Urothelium cell line (cell line): Measurements from ENCODE around the gene PCDH9.
"Not testable (repeated sequence)": the region's sequence is repeated elsewhere in the genome, so short reads cannot be mapped to it uniquely, and the experiment has no call there.

Experiments
- DNase-seq: peaks from one replicate; pipeline ENCODE4 v3.0.0; 2011; ENCODE audit warnings: low spot score, mixed read lengths
- FAIRE-seq: peaks from 2 replicates; lab custom pipeline; 2011; peaks lifted over from hg19 to GRCh38; lab: Jason Lieb, UNC

The PCDH9 gene

GRCh38 chr13:66627512-66627911 is 602.6 kb downstream of the PCDH9 start:
- DNase-seq (no peak), FAIRE-seq (no peak)

DNA sequence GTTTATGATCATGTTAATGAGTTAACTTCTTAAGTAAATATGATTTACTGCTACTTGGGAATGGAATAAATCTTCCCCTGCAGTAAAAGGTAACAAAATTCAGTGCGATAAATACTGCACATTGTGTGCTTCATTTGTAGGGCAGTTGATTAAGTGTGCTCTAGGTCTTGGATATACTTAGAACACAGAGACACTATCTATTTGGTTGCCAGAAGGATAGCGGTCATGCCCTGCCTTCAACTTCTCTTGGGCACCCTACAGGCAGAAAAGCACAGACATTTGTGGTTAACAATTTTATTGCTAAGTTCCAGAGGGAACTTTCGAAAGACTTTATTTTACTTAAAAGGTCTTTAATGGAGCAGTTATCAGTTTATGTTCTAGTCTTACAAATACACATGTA is 605.8 kb downstream of the PCDH9 start:
- DNase-seq (no peak), FAIRE-seq (no peak)

GRCh38 chr13:66623129-66623820 is 606.9 kb downstream of the PCDH9 start:
- no peak for FAIRE-seq
- no peak for DNase-seq

DNA sequence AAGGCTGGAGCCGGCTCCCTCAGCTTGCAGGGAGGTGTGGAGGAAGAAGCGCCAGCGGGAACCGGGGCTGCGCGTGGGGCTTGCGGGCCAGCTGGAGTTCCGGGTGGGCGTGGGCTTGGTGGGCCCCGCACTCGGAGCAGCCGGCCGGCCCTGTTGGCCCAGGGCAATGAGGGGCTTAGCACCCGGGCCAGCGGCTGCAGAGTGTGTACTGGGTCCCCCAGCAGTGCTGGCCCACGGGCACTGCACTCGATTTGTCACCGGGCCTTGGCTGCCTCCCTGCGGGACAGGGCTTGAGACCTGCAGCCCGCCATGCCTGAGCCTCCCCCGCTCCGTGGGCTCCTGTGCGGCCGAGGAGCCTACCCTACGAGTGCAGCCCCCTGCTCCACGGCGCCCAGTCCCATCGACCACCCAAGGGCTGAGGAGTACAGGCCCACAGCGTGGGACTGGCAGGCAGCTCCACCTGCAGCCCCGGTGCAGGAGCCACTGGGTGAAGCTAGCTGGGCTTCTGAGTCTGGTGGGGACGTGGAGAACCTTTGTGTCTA is 608.2 kb downstream of the PCDH9 start:
- FAIRE-seq, DNase-seq: not testable (repeated sequence)

- no peak for FAIRE-seq
- peak; percentile 8 for DNase-seq
Observed at GRCh38 chr13:66618702-66619101, 611.4 kb downstream of the PCDH9 start.

DNA sequence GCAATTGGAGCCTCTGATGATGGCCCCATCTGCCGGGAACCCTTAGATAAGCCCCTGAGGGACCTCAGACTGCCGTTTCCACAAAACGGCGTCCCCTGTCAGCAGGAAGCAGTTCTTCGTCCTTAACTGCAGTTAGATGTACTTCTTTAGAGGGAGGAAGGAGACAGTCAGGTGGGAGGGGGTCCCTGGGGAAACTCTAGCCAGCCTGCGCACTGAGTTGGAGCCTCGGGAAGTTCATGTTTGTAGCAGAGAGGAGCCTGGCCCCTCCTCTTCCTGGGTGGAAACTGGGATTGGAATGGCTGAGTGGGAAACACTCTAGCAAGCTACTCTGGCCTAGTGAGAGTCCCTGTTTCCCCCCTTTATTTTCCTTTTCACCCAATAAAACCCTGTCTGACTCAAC is 612.4 kb downstream of the PCDH9 start:
- no peak for DNase-seq
- no peak for FAIRE-seq

DNA sequence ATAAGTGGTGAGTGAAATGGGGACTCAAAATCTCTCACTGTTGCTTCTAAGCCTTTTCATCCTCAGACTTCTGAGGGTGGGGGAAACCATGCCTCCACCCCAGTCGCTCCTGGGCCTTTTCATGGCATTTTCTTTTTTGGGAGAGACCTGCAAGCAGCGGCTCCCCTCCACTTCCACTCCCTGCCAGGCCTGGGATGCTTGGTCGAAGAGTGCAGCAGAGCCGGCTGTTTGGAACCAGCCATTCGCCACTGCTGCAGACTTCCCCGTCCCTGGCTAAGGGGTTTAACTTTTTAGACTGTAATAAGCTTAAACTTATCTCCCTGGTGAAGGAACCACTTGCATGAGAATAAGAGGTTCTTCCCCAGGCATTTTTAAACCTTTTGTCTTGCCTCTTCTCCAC is 617.2 kb downstream of the PCDH9 start:
- no peak for FAIRE-seq
- no peak for DNase-seq

DNA sequence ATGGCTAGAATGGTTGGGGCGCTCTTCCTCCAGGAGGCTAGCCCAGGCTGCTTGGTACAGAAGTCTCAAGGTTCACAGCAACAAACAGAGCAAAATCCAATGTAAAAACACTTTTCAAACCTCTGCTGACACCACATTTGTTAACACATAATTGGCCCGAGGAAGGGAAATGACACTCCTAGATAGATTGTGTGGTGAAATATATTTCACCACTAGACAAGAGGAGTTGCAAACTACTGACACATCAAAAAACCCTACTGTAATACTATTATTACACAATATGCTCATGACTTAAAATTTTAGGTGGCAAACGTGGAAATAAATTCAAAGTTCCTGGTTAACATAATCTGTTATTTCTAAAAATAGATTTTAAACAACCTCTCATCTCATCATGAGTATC is 643.6 kb downstream of the PCDH9 start:
- no peak for FAIRE-seq
- no peak for DNase-seq

- DNase-seq: no peak
- FAIRE-seq: no peak
Observed at GRCh38 chr13:66585669-66586203, 644.4 kb downstream of the PCDH9 start.

DNA sequence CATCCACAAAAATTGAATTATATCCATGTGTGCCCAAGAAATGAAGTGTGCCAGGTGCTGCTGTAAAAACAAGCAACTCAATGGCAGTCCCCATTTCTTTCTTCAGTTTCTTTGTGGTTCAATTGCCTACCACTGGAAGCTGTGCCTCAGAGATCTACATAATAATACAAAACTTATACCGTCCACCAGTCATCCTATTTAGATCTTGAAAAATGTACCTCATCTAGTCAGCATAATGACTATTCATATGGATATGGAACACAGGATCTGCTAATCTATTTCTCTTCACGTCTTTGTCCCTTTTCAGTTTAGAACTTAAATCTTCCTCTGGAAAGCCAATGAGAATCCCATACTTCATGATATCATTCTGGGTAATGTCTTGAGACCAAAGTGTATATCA is 648.5 kb downstream of the PCDH9 start:
- DNase-seq (no peak), FAIRE-seq (no peak)

DNA sequence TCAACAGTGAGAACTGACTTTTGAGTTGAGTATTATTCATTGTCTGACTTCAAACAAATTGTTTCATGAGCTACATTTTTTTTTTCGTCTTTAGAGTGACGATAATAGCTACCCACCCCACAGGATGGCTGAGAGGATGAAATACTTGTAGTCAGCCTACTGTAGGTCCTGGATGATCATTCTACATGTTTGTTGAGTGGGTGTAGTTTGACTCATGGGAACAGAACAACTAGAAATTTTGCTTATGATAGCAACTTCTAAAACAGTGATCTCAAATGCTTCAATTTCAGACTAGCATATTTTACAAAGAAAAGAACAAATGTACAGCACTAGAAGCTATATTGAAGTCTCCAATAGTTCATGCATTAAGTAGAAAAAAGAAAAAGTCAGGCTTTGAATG is 651.8 kb downstream of the PCDH9 start:
- FAIRE-seq (no peak), DNase-seq (no peak)

DNA sequence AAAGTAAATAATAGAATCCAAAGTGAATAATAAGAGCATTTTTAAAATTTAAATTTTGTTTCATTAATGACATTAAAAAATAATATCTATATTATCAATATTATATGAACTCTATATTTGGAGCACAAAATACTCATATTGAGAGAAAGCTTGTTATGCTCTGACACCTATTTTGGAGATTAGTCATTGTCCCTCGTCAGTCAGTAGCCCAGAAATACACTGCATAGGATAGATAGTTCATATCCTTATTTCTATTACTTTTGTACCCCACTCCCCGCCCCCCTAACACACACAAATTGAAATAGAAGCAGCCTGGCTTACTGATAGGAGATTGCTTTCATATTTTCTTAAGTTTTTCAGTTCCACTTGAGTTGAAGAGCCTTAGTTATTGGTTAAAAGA is 652.8 kb downstream of the PCDH9 start:
- DNase-seq (no peak), FAIRE-seq (no peak)

DNA sequence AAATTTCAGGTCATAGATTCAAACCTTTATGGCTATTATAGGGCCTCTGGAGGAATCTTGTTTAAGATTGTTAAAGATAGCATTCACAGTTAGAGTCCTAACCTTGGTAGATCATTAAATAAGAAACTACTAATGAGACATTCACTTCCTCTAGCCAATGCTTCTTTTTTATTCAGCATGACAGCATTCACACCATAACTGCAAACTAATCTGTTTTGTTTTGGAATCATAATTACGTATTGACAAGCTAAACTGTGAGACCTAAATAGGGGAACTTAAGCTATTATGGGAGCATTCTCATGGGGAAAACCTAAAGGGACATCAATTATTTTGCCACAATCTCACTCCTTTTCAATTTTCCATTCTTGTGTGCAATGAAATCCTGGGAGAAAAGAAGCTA is 653.8 kb downstream of the PCDH9 start:
- no peak for DNase-seq
- FAIRE-seq: no peak

DNA sequence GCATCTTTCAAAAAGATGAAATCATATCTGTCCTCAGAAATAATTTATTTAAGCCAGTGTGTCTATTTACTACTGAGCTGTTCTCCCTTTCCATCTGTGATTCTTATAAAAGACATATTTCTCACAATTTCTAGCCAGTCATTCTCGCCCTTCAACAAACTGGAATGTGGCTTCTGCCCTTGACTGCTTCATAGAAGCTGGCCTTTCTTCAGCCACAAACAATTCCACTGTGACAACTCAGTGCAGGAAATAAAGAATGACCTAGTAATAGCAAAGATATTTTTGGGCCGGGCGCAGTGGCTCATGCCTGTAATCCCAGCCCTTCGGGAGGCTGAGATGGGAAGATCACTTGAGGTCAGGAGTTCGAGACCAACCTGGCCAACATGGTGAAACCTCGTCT is 655.5 kb downstream of the PCDH9 start:
- FAIRE-seq: no peak
- no peak for DNase-seq

- no peak for FAIRE-seq
- DNase-seq: no peak
Observed at GRCh38 chr13:66567899-66568612, 662.1 kb downstream of the PCDH9 start.

GRCh38 chr13:66565279-66565678 is 664.9 kb downstream of the PCDH9 start:
- DNase-seq (no peak), FAIRE-seq (no peak)

DNA sequence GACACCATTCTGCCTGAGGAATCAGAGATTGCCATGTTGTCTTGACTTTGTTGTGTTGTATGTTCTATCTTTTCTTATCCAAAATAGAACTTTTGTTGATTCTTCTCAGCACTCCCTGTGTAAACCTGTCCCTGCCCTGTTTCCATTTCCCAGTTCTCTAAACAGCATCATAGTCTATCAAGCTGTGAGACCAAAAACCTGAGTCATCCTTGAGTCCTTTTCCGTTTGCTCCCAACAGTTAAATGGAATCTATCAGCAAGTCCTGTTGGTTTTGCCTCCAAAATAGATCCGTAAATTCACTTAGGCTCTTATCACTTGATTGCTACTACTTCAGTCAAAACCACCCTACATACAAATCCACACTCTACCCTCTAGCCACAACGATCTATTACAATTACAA is 667.1 kb downstream of the PCDH9 start:
- no peak for FAIRE-seq
- no peak for DNase-seq

DNA sequence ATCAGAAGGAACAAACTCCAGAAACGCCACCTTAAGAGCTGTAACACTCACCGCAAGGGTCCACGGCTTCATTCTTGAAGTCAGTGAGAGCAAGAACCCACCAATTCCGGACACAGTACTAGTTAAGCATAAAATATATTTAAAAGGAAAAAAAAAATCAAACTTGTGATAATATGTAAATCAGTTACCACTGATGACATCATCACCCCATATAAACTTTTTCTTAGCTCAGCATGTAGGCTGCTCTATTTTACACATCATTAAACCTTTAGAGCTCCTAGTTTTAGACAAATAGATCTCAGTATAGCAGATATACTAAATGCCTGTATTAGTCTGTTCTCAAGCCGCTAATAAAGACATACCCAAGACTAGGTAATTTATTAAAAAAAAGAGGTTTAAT is 668.1 kb downstream of the PCDH9 start:
- FAIRE-seq (no peak), DNase-seq (no peak)

- FAIRE-seq: no peak
- no peak for DNase-seq
Observed at GRCh38 chr13:66560991-66561390, 669.1 kb downstream of the PCDH9 start.

DNA sequence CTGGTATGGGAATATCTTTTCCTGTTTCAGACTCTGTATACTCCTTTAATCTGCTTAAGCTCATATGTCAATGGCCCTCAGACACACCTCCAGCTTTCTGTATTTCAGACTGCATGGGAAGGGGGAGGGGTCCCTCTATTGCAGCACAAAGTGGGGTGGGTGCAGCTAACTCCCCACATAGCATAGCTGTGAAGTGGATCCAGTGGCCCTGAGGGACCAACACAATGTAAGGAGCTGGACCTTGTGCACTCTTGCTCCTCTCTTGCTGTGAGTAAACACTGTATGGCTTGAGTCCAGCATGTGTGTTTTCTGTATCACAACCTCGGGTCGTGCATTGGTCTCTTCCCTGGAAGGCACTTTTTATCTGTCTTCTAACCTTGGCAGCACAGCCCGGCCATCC is 669.9 kb downstream of the PCDH9 start:
- FAIRE-seq: no peak
- DNase-seq: no peak

- no peak for FAIRE-seq
- no peak for DNase-seq
Observed at GRCh38 chr13:66559093-66559492, 671.0 kb downstream of the PCDH9 start.

DNA sequence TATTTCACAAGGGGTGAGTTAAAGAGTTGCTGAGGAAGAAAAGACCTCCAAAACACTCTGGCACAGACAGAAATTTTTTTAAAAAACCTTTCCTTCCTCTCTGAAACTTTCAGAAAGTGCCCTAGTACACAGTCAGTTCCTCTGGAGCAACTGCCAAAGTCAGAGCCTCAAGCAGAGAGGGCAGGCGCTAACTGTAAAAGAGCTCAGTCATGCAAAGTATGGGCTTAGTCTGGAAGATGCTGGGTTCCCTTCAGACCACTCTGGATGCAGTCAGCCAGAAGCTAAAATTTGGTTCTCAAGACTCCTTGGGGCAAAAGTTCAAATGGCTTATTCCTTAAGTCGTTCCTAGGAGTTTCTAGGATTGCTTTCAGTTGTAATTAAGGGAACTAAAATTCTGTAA is 671.6 kb downstream of the PCDH9 start:
- DNase-seq: no peak

More for the DNA sequence above, 671.6 kb downstream of the PCDH9 start:
- no peak for FAIRE-seq
